Measurements from ENCODE around the gene SDK1. TPM values are rescaled to one million over a fixed set of nuclear protein-coding genes. Genes with fewer than 3 reads are reported as not detected.

Gene SDK1
- total and polyA plus RNA-seq, 4 donors = 1.9 to 46.3 (median 12.4) TPM

DNA sequence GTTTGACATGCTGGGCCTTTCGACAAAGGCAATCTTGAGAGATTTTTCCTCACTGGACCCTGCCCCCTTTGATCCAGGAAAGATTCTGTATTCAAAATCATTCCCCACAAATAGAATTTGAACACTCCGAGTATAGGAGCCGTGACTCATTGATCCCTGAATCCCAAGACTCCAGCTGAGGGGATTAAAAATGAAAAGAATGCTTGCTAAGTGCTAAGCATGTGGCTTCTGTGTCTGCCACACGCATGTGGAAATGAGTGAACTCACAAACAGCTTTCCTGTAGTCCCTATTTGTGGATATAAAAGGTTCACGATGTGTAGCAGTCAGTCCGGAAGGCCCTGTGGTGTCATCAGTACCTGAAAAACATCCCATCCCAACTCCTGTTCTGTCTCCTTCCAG, 674.3 kb downstream of the SDK1 start:
- intact Hi-C loops (cut with DNase I) = no loop called here
- Histone ChIP-seq H3K36me3 (ENCODE audit: control insufficient read depth in 1 of 2, insufficient read depth in 2 of 2, low read length in 1 of 2) (peaks cover 0 to 1% of the 10 kb centered on the region in 2 donors), H3K27ac (ENCODE audit: low read depth in 1 of 2, low read length in 2 of 2) (no peak overlapping the region), H3K27me3 (ENCODE audit: control insufficient read depth in 1 of 2, insufficient read depth in 2 of 2, low read length in 1 of 2) (no peaks in the 10 kb centered on the region), H3K9me3 (ENCODE audit: control insufficient read depth, low read length) (no peaks in the 10 kb centered on the region), H3K4me3 (ENCODE audit: low read length in 2 of 2) (no peak overlapping the region), H3K4me1 (ENCODE audit: control insufficient read depth in 1 of 2, insufficient read depth in 2 of 2, low read length in 2 of 2) (no peaks in the 10 kb centered on the region)
- no peak for DNase-seq
- WGBS, 2 donors = 97 to 98% methylated on average over 6 of the region's 6 CpGs
- ATAC-seq (ENCODE audit: low FRiP score) = no peak

DNA sequence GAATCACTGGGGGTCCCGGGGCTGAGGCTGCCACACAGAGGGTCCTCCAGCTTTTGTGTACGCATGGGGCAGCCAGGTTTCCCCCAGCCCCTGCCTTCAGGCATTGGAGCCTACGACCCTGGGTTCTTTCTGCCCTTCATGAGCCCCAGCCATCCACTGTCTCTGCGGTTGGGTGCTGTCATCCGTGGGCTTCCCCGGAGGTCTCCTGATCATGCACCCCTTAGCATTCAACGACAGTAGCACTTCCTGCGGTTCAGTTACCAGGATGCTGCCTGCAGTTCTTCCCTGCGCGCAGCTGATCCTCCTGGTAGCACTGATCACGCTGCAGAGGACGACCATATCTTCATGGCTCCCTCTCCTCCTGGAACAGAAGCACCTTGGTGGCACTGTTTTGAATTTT, 676.3 kb downstream of the SDK1 start:
- H3K9me3 ChIP-seq (ENCODE audit: control insufficient read depth, low read length) = no peaks in the 10 kb centered on the region
- H3K4me3 ChIP-seq (ENCODE audit: low read length in 2 of 2) = no peak overlapping the region
- 95 to 97% methylated on average over 12 of the region's 12 CpGs for WGBS, 2 donors
- H3K4me1 ChIP-seq (ENCODE audit: control insufficient read depth in 1 of 2, insufficient read depth in 2 of 2, low read length in 2 of 2) = no peaks in the 10 kb centered on the region
- H3K27me3 ChIP-seq (ENCODE audit: control insufficient read depth in 1 of 2, insufficient read depth in 2 of 2, low read length in 1 of 2) = no peaks in the 10 kb centered on the region
- intact Hi-C loops (cut with DNase I) = no loop called here
- H3K36me3 ChIP-seq (ENCODE audit: control insufficient read depth in 1 of 2, insufficient read depth in 2 of 2, low read length in 1 of 2) = no peaks in the 10 kb centered on the region
- no peak for ATAC-seq (ENCODE audit: low FRiP score)
- no peak overlapping the region for H3K27ac ChIP-seq (ENCODE audit: low read depth in 1 of 2, low read length in 2 of 2)
- no peak for DNase-seq

DNA sequence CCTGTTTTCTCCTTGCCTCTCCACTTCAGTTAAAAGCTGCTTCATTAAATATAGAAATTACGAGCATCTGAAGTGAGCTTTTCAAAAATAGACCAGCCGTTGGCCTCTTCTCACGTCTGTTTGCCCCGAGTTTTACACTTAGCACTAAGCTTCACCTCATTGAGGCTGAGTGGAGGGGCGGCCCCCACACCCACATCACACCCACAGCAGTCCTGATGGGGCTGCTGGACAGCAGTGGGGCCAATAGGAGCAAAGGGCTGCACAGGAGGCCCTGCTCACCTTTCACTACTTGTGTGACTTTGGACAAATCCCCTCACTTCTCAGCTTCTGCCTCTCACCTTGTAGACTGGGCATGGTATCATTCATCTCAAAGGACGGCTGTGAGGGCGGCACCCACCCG, 677.8 kb downstream of the SDK1 start:
- no peak for DNase-seq
- Histone ChIP-seq H3K4me3 (ENCODE audit: low read length in 2 of 2) (no peak overlapping the region), H3K27ac (ENCODE audit: low read depth in 1 of 2, low read length in 2 of 2) (no peak overlapping the region), H3K4me1 (ENCODE audit: control insufficient read depth in 1 of 2, insufficient read depth in 2 of 2, low read length in 2 of 2) (no peaks in the 10 kb centered on the region), H3K27me3 (ENCODE audit: control insufficient read depth in 1 of 2, insufficient read depth in 2 of 2, low read length in 1 of 2) (no peaks in the 10 kb centered on the region), H3K36me3 (ENCODE audit: control insufficient read depth in 1 of 2, insufficient read depth in 2 of 2, low read length in 1 of 2) (no peaks in the 10 kb centered on the region), H3K9me3 (ENCODE audit: control insufficient read depth, low read length) (no peaks in the 10 kb centered on the region)
- 89% methylated on average over 8 of the region's 8 CpGs for WGBS, 2 donors
- intact Hi-C loops (cut with DNase I) = no loop called here
- no peak for ATAC-seq (ENCODE audit: low FRiP score)

DNA sequence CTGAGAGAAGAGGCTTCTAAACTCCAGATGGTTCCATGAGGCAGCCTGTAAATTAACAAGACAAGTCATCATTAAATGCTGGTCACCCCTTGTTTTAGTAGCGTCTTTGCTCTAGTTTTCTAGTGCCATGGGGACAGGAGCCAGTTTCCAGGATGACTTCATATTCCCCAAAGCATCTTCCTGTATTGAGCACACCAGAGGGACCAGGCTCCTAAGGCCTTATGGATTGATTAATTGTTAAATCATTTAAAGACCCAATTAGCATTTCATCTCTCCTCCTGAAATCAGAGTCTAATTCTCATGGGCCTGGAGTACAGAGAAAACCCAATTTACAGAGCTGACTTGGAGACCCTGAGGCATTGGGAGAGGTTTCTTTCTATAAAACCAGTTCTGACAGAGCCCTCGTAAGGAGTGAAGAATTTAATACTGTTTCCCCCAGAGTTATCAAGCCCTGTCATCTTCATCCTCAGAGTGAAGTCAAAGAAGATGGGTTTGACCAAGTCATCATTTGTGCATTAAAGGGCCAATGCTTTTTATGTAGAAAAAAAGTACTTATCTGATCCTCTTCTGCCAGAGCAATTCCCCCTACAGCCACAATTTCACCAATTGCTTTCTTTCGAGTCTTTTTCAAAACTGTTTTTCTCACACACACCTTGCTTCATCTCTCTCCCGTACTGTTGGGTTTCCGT, 678.7 kb downstream of the SDK1 start:
- 88 to 92% methylated on average over 5 of the region's 5 CpGs for WGBS, 2 donors
- Histone ChIP-seq H3K27ac (ENCODE audit: low read depth in 1 of 2, low read length in 2 of 2) (no peak overlapping the region), H3K4me3 (ENCODE audit: low read length in 2 of 2) (no peak overlapping the region), H3K27me3 (ENCODE audit: control insufficient read depth in 1 of 2, insufficient read depth in 2 of 2, low read length in 1 of 2) (no peaks in the 10 kb centered on the region), H3K9me3 (ENCODE audit: control insufficient read depth, low read length) (no peaks in the 10 kb centered on the region), H3K36me3 (ENCODE audit: control insufficient read depth in 1 of 2, insufficient read depth in 2 of 2, low read length in 1 of 2) (no peaks in the 10 kb centered on the region), H3K4me1 (ENCODE audit: control insufficient read depth in 1 of 2, insufficient read depth in 2 of 2, low read length in 2 of 2) (no peaks in the 10 kb centered on the region)
- DNase-seq (no peak), ATAC-seq (ENCODE audit: low FRiP score) (no peak)
- intact Hi-C loops (cut with DNase I) = no loop called here

DNA sequence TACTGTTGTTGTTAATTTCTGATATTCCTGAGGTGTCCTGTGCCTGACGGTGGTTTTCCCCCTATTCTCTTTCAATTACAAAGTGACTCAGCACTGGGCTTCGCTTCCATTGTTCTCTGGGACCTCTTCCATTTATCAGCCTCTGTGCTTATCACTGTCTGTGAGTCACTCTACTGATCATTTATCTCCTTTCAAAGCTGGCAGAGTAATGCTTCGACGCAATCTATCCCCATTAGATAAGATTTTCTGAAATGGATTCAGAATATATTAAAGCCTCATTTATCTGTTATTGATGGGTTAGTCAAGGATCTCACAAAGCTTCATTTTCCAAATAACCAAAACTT, 679.2 kb downstream of the SDK1 start:
- peak; percentile 57 for ATAC-seq (ENCODE audit: low FRiP score)
- H3K36me3 ChIP-seq (ENCODE audit: control insufficient read depth in 1 of 2, insufficient read depth in 2 of 2, low read length in 1 of 2) = no peaks in the 10 kb centered on the region
- no peaks in the 10 kb centered on the region for H3K27me3 ChIP-seq (ENCODE audit: control insufficient read depth in 1 of 2, insufficient read depth in 2 of 2, low read length in 1 of 2)

DNA sequence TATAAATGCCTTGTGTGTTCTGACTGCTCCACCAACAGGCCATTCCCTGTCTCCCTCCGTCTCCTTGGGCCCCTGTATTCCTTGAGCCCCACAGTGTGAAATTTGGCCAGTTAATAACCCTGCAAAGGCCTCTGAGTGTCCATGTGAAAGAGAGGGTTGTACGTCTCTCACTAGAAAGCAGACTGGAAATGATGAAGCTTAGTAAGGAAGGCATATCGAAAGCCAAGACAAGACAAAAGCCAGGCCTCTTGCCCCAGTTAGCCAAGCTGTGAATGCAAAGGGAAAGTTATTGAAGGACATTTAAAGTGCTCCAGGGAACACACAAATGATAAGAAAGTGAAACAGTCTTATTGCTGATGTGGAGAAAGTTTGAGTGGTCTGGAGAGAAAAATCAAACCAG, 680.2 kb downstream of the SDK1 start:
- no peak for DNase-seq
- WGBS, 2 donors = 88 to 93% methylated on average over 3 of the region's 3 CpGs
- Histone ChIP-seq H3K27me3 (ENCODE audit: control insufficient read depth in 1 of 2, insufficient read depth in 2 of 2, low read length in 1 of 2) (no peaks in the 10 kb centered on the region), H3K27ac (ENCODE audit: low read depth in 1 of 2, low read length in 2 of 2) (no peak overlapping the region), H3K4me3 (ENCODE audit: low read length in 2 of 2) (no peak overlapping the region), H3K4me1 (ENCODE audit: control insufficient read depth in 1 of 2, insufficient read depth in 2 of 2, low read length in 2 of 2) (no peaks in the 10 kb centered on the region), H3K36me3 (ENCODE audit: control insufficient read depth in 1 of 2, insufficient read depth in 2 of 2, low read length in 1 of 2) (no peaks in the 10 kb centered on the region), H3K9me3 (ENCODE audit: control insufficient read depth, low read length) (no peaks in the 10 kb centered on the region)
- ATAC-seq (ENCODE audit: low FRiP score) = no peak
- intact Hi-C loops (cut with DNase I) = no loop called here

More for the DNA sequence above, 679.2 kb downstream of the SDK1 start:
- no peak for DNase-seq
- Histone ChIP-seq H3K27ac (ENCODE audit: low read depth in 1 of 2, low read length in 2 of 2) (no peak overlapping the region), H3K4me1 (ENCODE audit: control insufficient read depth in 1 of 2, insufficient read depth in 2 of 2, low read length in 2 of 2) (no peaks in the 10 kb centered on the region), H3K4me3 (ENCODE audit: low read length in 2 of 2) (no peak overlapping the region), H3K9me3 (ENCODE audit: control insufficient read depth, low read length) (no peaks in the 10 kb centered on the region)
- WGBS, 2 donors = 81 to 85% methylated on average over 4 of the region's 4 CpGs
- intact Hi-C loops (cut with DNase I) = no loop called here

DNA sequence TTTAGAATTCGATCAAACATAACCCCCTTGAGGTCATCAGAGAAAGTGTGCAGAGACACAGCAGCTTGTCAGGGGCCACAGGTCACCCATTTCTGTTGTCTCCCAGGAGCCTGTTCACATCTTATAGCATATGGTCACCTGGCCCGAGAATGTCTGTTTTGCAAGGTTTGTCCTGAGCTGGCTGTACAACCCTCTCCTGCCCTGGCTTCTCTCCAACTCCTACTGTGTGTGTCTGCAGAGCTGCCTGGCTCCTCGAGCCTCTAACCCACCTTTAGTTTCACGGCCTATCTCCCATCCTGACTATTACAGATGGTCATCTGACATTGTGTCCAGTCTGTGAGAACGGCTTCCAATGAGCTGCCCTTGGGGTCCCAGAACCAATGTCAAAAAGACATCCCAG, 683.4 kb downstream of the SDK1 start:
- Histone ChIP-seq H3K4me3 (ENCODE audit: low read length in 2 of 2) (no peak overlapping the region), H3K27ac (ENCODE audit: low read depth in 1 of 2, low read length in 2 of 2) (no peak overlapping the region), H3K9me3 (ENCODE audit: control insufficient read depth, low read length) (no peaks in the 10 kb centered on the region), H3K36me3 (ENCODE audit: control insufficient read depth in 1 of 2, insufficient read depth in 2 of 2, low read length in 1 of 2) (peaks cover 0 to 1% of the 10 kb centered on the region in 2 donors), H3K27me3 (ENCODE audit: control insufficient read depth in 1 of 2, insufficient read depth in 2 of 2, low read length in 1 of 2) (no peaks in the 10 kb centered on the region), H3K4me1 (ENCODE audit: control insufficient read depth in 1 of 2, insufficient read depth in 2 of 2, low read length in 2 of 2) (no peaks in the 10 kb centered on the region)
- intact Hi-C loops (cut with DNase I) = no loop called here
- DNase-seq (no peak), ATAC-seq (ENCODE audit: low FRiP score) (no peak)
- WGBS, 2 donors = 87 to 91% methylated on average over 5 of the region's 5 CpGs

DNA sequence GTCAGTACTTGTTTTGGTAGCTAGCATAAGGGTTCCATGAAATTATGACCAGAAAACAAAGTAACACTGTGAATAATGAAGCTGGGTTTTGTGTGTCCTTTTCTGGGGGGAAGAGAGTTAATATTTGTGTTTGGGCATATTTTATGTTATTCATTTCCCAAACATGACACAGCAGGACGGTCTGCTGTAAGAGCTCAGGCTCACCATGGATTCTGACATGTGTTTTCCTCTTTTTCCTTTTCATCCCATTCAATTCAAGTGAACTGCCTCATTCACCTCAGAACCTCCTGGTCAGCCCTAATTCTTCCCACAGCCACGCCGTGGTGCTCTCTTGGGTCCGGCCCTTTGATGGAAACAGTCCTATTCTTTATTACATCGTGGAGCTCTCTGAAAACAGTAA, 685.9 kb downstream of the SDK1 start:
- DNase-seq (no peak), ATAC-seq (ENCODE audit: low FRiP score) (no peak)
- Histone ChIP-seq H3K27me3 (ENCODE audit: control insufficient read depth in 1 of 2, insufficient read depth in 2 of 2, low read length in 1 of 2) (no peaks in the 10 kb centered on the region), H3K27ac (ENCODE audit: low read depth in 1 of 2, low read length in 2 of 2) (no peak overlapping the region), H3K4me3 (ENCODE audit: low read length in 2 of 2) (no peak overlapping the region), H3K9me3 (ENCODE audit: control insufficient read depth, low read length) (no peaks in the 10 kb centered on the region), H3K4me1 (ENCODE audit: control insufficient read depth in 1 of 2, insufficient read depth in 2 of 2, low read length in 2 of 2) (no peaks in the 10 kb centered on the region), H3K36me3 (ENCODE audit: control insufficient read depth in 1 of 2, insufficient read depth in 2 of 2, low read length in 1 of 2) (peaks cover 0 to 1% of the 10 kb centered on the region in 2 donors)
- intact Hi-C loops (cut with DNase I) = no loop called here
- WGBS, 2 donors = 73 to 79% methylated on average over 5 of the region's 5 CpGs

DNA sequence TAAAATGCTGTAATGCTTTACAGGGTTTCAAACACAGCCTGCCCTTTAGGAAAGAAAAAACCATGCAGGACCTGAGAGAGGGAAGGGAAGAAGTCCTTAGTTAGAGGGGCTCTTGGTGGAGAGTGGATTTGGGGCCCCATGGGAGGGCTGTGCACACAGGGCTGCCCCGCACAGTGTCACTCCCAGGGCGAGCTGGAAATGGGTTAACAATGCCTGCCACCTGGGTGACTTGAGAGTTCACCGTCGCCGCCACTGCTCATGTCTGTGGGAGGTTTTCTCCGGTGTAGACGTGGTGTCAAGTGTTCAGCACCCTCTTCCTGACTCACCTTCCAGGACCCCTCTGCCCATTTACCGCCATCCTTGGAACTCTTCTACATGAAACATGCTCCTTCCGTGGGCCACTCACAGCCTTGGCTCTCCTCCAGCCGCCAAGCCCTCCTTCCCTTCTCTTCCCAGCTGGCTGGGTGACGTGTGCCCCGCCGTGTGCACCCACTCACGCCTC, 686.4 kb downstream of the SDK1 start:
- DNase-seq = no peak
- peaks cover 0 to 1% of the 10 kb centered on the region in 2 donors for H3K36me3 ChIP-seq (ENCODE audit: control insufficient read depth in 1 of 2, insufficient read depth in 2 of 2, low read length in 1 of 2)
- no peaks in the 10 kb centered on the region for H3K27me3 ChIP-seq (ENCODE audit: control insufficient read depth in 1 of 2, insufficient read depth in 2 of 2, low read length in 1 of 2)
- no peak overlapping the region for H3K27ac ChIP-seq (ENCODE audit: low read depth in 1 of 2, low read length in 2 of 2)
- no peak overlapping the region for H3K4me3 ChIP-seq (ENCODE audit: low read length in 2 of 2)
- no peak for ATAC-seq (ENCODE audit: low FRiP score)
- 89 to 90% methylated on average over 14 of the region's 14 CpGs for WGBS, 2 donors
- H3K4me1 ChIP-seq (ENCODE audit: control insufficient read depth in 1 of 2, insufficient read depth in 2 of 2, low read length in 2 of 2) = no peaks in the 10 kb centered on the region
- no peaks in the 10 kb centered on the region for H3K9me3 ChIP-seq (ENCODE audit: control insufficient read depth, low read length)
- intact Hi-C loops (cut with DNase I) = no loop called here
